GM18505 (cell line): ENCODE data around the gene S100PBP.

ENCODE experiments used
- ATAC-seq: cut with Tn5 transposase; IDR thresholded peaks from one replicate; pipeline ENCODE4 v1.9.1; 2021; ENCODE audit not compliant: unreplicated experiment
- POLR2A ChIP-seq: IDR thresholded peaks from 4 replicates; pipeline ENCODE4 v1.6.1; 2011; ENCODE audit warnings: borderline replicate concordance; ENCODE audit not compliant: insufficient read depth, insufficient read length; ENCODE audit errors: extremely low read depth

S100PBP gene

GRCh38 chr1:32830092-32830852, 12.8 kb downstream of the S100PBP start:
- no peak for TF ChIP-seq POLR2A
- no peak for ATAC-seq

DNA sequence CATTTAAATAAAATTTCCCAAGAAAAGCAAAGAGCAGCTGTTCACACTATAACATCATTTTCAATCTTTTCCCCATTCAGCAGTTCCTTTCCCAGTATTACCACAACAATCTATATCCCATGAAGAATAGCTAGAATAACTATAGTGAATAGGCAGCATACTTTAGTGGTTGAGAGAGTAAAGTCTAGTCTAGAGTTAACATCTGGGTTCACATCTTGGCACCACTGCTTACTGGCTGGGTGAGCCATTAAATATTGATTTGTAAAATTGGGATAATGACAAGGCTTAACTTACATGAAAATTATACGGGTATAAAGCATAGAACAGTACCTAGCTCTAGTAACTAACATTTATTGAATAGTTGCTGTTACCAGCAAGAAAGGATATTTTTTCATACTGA, 14.4 kb downstream of the S100PBP start:
- ATAC-seq: no peak
- TF ChIP-seq POLR2A: no peak

DNA sequence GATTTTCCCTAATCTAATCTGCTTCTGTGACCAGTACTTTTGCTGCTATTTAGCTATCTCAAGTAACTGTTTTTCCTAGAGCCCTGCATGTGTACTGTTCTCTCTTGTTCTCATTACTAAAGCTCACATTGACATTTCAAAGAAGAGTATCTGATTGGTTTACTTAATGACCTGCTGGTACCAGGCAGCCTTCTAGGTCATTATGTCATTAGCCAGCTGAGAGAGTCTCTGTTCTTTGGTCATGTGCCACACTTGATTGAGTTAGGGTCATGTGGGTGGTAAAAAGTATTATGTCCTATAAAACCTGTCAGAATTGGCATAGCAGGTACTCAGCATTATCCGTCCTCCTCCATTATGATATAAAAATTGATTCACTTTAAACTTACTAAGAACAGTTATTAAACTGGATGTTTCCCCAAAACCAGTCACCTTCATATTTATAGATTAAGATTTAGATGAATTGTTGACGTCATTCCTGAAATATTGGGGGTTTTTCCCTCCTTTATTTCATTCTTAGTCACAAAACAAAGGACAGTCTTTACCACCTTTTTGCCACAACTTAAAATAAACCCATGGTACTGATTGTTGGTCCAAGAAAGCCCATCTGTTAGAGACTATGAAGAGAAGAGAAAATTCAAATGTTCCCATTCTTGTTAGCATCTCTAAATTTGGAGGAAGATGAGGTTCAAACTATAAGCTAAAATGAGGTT, 31.1 kb downstream of the S100PBP start:
- ATAC-seq: no peak
- TF ChIP-seq POLR2A: no peak

DNA sequence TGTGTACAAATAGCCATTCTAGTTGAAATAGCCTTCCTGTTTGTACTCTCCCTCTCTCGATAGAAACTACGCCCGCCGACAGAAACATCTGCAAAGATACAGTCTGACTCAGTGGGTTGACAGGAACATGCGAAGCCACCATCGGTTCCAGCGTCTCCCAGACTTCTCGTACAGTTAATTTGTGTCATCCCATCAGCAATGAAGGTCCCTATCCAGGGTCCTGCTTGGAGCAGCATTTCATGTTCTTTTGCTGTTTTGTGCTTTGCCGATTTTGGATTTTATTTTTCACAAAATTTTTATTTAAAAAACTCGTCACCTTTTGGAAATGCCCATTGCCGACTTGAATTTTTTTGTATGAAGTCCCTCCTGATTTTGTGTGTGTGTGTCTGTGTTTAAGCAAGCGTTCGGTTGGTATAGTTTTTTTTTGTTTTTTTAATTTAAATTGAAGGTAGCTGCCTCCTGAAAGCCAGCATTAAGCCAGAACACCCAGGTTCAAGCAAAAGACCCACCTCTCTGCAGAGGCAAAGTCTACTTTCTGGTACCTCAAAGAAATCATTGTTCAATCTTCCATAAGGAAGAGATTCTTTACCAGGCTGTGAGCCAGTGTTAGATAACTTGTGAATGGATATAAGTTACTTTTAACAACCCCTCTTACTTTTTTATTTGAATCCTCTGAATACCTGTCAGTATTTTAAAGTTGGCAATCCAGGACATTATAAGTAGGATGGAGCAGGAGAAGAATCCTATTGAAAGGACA, 38.6 kb downstream of the S100PBP start:
- TF ChIP-seq POLR2A: no peak
- no peak for ATAC-seq

DNA sequence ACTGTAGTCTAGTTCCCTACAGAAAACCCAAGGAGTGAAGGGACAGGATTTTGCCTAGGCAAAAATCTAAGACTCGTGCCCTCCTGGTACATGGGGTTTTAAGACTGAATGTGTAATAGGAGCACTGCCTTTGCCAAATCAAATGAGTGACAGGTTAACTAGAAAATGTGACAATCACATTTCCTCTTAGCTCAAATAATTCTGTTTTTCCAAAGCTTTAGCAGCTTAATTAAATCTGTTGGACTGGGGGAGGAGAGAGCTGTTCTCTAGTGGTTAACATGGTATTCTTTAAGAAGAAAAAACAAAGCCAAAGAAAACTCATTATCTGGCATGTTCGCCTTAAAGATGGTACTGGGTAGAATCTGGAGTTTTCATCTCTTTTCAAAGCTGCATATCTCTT, 40.7 kb downstream of the S100PBP start:
- ATAC-seq: no peak
- no peak for TF ChIP-seq POLR2A

GRCh38 chr1:32858791-32859190, 41.3 kb downstream of the S100PBP start:
- TF ChIP-seq POLR2A: no peak
- ATAC-seq: no peak

DNA sequence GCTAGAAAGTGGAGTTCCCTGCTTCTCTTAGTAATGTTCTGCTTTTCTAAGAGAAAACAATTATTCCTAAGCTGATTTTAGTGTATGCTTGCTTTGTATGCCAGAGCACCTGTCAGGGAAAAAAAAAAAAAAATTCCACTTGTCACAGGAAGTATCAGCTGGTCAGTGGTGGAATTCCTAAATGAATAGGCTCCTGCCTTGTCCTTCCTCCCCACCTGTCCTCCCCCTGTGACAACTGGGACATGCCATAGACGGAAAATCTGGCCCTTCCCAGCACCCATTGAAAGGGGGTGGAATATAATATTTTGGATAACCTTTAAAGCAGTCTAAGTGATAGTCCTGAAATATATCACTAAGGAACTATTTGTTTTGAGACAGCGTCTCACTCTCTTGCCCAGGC, 42.5 kb downstream of the S100PBP start:
- TF ChIP-seq POLR2A: no peak
- ATAC-seq: no peak

GRCh38 chr1:32860566-32860965, 43.1 kb downstream of the S100PBP start:
- no peak for ATAC-seq

GRCh38 chr1:32861904-32862695, 44.6 kb downstream of the S100PBP start:
- TF ChIP-seq POLR2A: no peak
- ATAC-seq: no peak

More at GRCh38 chr1:32860566-32860965, 43.1 kb downstream of the S100PBP start:
- TF ChIP-seq POLR2A: no peak

GRCh38 chr1:32863218-32863880, 45.9 kb downstream of the S100PBP start:
- no peak for TF ChIP-seq POLR2A
- ATAC-seq: no peak

GRCh38 chr1:32863881-32864245, 46.4 kb downstream of the S100PBP start:
- no peak for TF ChIP-seq POLR2A
- no peak for ATAC-seq

DNA sequence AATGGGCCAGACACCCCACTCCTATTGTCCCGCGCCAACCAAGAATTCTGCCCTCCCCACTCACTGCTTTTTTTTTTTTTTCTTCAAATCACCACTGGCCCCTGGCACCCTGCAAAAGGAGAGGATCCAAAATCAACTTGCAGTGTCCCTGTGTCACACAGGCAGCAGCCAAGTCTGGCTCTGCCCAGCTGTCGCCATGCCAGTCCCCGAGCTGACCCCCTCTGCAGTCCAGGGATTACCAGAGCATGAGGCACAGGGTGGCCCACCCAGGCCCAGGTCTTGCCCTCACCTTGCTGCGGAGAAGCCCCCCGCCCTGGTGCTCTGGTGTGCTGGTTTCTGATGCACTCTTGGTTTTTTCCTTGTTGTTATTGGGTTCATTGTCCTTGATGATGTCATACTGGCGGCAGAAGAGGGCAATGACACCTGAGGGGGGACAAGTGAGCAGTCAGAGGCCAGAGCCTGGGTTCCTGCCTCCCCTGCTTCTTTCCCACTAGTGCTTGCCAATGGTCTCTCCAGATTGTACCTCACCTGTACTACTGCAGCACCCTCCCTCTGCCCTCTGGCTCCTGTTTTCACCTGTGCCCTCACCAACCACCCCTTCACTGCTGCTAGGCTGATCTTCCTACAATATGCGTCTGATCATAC, 47.0 kb downstream of the S100PBP start:
- no peak for ATAC-seq
- TF ChIP-seq POLR2A: no peak
